IPS DF 6.9 (cell line): ENCODE measurements around the gene OR51G1.

ENCODE experiments used
- DNase-seq: peaks from one replicate; pipeline ENCODE4 v3.0.0-alpha.2; 2013; ENCODE audit warnings: low read depth, low spot score
- H3K27ac ChIP-seq: one replicate; pipeline ENCODE4 v1.5.1; 2013; ENCODE audit warnings: low read length, control low read depth
- H3K27me3 ChIP-seq: 2 replicates; pipeline ENCODE4 v1.6.1; 2013; ENCODE audit warnings: mild to moderate bottlenecking, low read length; ENCODE audit not compliant: control insufficient read depth, insufficient read depth
- H3K36me3 ChIP-seq: 2 replicates; pipeline ENCODE4 v1.6.1; 2013; ENCODE audit warnings: low read length; ENCODE audit not compliant: control insufficient read depth, insufficient read depth
- H3K4me1 ChIP-seq: 2 replicates; pipeline ENCODE4 v1.6.1; 2013; ENCODE audit warnings: low read length; ENCODE audit not compliant: control insufficient read depth, insufficient read depth
- H3K4me3 ChIP-seq: 2 replicates; pipeline ENCODE4 v1.5.1; 2013; ENCODE audit warnings: mild to moderate bottlenecking, low read length
- H3K9me3 ChIP-seq: 2 replicates; pipeline ENCODE4 v1.6.1; 2013; ENCODE audit warnings: low read length, inconsistent platforms; ENCODE audit not compliant: control insufficient read depth, insufficient read depth
- WGBS: extraction: QIAGEN DNeasy Blood & Tissue Kit; methylation state at CpG from one replicate; pipeline ENCODE4 v1.1.7; 2013; ENCODE audit warnings: mixed read lengths, missing lambda C conversion rate; ENCODE audit not compliant: insufficient read length, insufficient coverage; 5-methylcytosine and 5-hydroxymethylcytosine counted together

Gene OR51G1

GRCh38 chr11:4919250-4919649, 4.9 kb downstream of the OR51G1 start, which contains the start of gene OR51G2:
OR51G2 (minus strand) TSS chr11:4919350; CDS start chr11:4915663, 3,687 bp downstream.
- DNase-seq, result no peak
- Histone ChIP-seq H3K9me3 (no peaks in the 10 kb centered on the region), H3K4me3 (no peak within 1 kb of the TSS), H3K4me1 (no peaks in the 10 kb centered on the region), H3K36me3 (no peaks in the 10 kb centered on the region), H3K27ac (no peak within 1 kb of the TSS), H3K27me3 (no peaks in the 10 kb centered on the region)
- WGBS, result no CpG with 5 or more reads among the region's 4 CpGs

- no peaks in the 10 kb centered on the region for H3K9me3 ChIP-seq
- no peak overlapping the region for H3K4me3 ChIP-seq
- H3K27ac ChIP-seq, result no peak overlapping the region
- H3K36me3 ChIP-seq, result no peaks in the 10 kb centered on the region
- no peak for DNase-seq
- no peaks in the 10 kb centered on the region for H3K4me1 ChIP-seq
- H3K27me3 ChIP-seq, result no peaks in the 10 kb centered on the region
Observed at GRCh38 chr11:4916581-4916980, 7.6 kb downstream of the OR51G1 start.

GRCh38 chr11:4903484-4903883, 20.7 kb downstream of the OR51G1 start, which contains the start of gene OR51A7:
OR51A7 (plus strand) TSS chr11:4903783; CDS start chr11:4907370, 3,587 bp downstream.
- DNase-seq, result no peak
- no peak within 1 kb of the TSS for H3K27ac ChIP-seq
- H3K27me3 ChIP-seq, result no peaks in the 10 kb centered on the region
- no peaks in the 10 kb centered on the region for H3K36me3 ChIP-seq
- H3K4me3 ChIP-seq, result no peak within 1 kb of the TSS
- H3K9me3 ChIP-seq, result no peaks in the 10 kb centered on the region
- H3K4me1 ChIP-seq, result no peaks in the 10 kb centered on the region

- no peak overlapping the region for H3K27ac ChIP-seq
- DNase-seq, result no peak
- no peaks in the 10 kb centered on the region for H3K4me1 ChIP-seq
- H3K4me3 ChIP-seq, result no peak overlapping the region
- H3K36me3 ChIP-seq, result no peaks in the 10 kb centered on the region
- H3K9me3 ChIP-seq, result no peaks in the 10 kb centered on the region
- WGBS, result no CpG with 5 or more reads among the region's 1 CpG
- no peaks in the 10 kb centered on the region for H3K27me3 ChIP-seq
Observed at GRCh38 chr11:4891996-4892640, 32.0 kb downstream of the OR51G1 start.

- H3K27me3 ChIP-seq, result no peaks in the 10 kb centered on the region
- H3K4me1 ChIP-seq, result no peaks in the 10 kb centered on the region
- no CpG with 5 or more reads among the region's 2 CpGs for WGBS
- H3K27ac ChIP-seq, result no peak overlapping the region
- DNase-seq, result no peak
- no peak overlapping the region for H3K4me3 ChIP-seq
- no peaks in the 10 kb centered on the region for H3K9me3 ChIP-seq
- H3K36me3 ChIP-seq, result no peaks in the 10 kb centered on the region
Observed at GRCh38 chr11:4890279-4890678, 33.9 kb downstream of the OR51G1 start.

- no CpG with 5 or more reads among the region's 1 CpG for WGBS
- H3K4me1 ChIP-seq, result no peaks in the 10 kb centered on the region
- no peak for DNase-seq
- no peak overlapping the region for H3K4me3 ChIP-seq
- H3K36me3 ChIP-seq, result no peaks in the 10 kb centered on the region
- H3K27me3 ChIP-seq, result no peaks in the 10 kb centered on the region
- no peaks in the 10 kb centered on the region for H3K9me3 ChIP-seq
- H3K27ac ChIP-seq, result no peak overlapping the region
Observed at GRCh38 chr11:4887591-4887990, 36.5 kb downstream of the OR51G1 start.

- no peak overlapping the region for H3K4me3 ChIP-seq
- DNase-seq, result no peak
- no peaks in the 10 kb centered on the region for H3K4me1 ChIP-seq
- H3K36me3 ChIP-seq, result no peaks in the 10 kb centered on the region
- H3K27ac ChIP-seq, result no peak overlapping the region
- no CpG with 5 or more reads among the region's 3 CpGs for WGBS
- H3K9me3 ChIP-seq, result no peaks in the 10 kb centered on the region
- H3K27me3 ChIP-seq, result no peaks in the 10 kb centered on the region
Observed at GRCh38 chr11:4886186-4886585, 38.0 kb downstream of the OR51G1 start.

GRCh38 chr11:4884361-4884760, 39.8 kb downstream of the OR51G1 start:
- Histone ChIP-seq H3K27me3 (no peaks in the 10 kb centered on the region), H3K27ac (no peak overlapping the region), H3K36me3 (no peaks in the 10 kb centered on the region), H3K4me3 (no peak overlapping the region), H3K9me3 (no peaks in the 10 kb centered on the region), H3K4me1 (no peaks in the 10 kb centered on the region)
- WGBS, result no CpG with 5 or more reads among the region's 3 CpGs
- no peak for DNase-seq

GRCh38 chr11:4882543-4882942, 41.6 kb downstream of the OR51G1 start:
- H3K36me3 ChIP-seq, result no peaks in the 10 kb centered on the region
- no peaks in the 10 kb centered on the region for H3K27me3 ChIP-seq
- WGBS, result no CpG with 5 or more reads among the region's 5 CpGs
- no peaks in the 10 kb centered on the region for H3K4me1 ChIP-seq
- no peaks in the 10 kb centered on the region for H3K9me3 ChIP-seq
- H3K27ac ChIP-seq, result no peak overlapping the region
- no peak for DNase-seq
- no peak overlapping the region for H3K4me3 ChIP-seq

GRCh38 chr11:4881860-4882500, 42.2 kb downstream of the OR51G1 start, which contains the start of gene OR51T1:
OR51T1 (plus strand) TSS chr11:4881900; CDS start chr11:4881900, 0 bp downstream.
- no peak for DNase-seq

GRCh38 chr11:4881188-4881587, 43.0 kb downstream of the OR51G1 start:
- H3K36me3 ChIP-seq, result no peaks in the 10 kb centered on the region
- H3K9me3 ChIP-seq, result no peaks in the 10 kb centered on the region
- no CpG with 5 or more reads among the region's 4 CpGs for WGBS
- no peaks in the 10 kb centered on the region for H3K4me1 ChIP-seq
- H3K4me3 ChIP-seq, result no peak overlapping the region
- H3K27ac ChIP-seq, result no peak overlapping the region
- no peaks in the 10 kb centered on the region for H3K27me3 ChIP-seq
- DNase-seq, result no peak

More at GRCh38 chr11:4881860-4882500, 42.2 kb downstream of the OR51G1 start, which contains the start of gene OR51T1:
- WGBS, result no CpG with 5 or more reads among the region's 8 CpGs
- H3K4me3 ChIP-seq, result no peak within 1 kb of the TSS
- no peaks in the 10 kb centered on the region for H3K36me3 ChIP-seq
- H3K9me3 ChIP-seq, result no peaks in the 10 kb centered on the region
- no peak within 1 kb of the TSS for H3K27ac ChIP-seq
- H3K27me3 ChIP-seq, result no peaks in the 10 kb centered on the region
- H3K4me1 ChIP-seq, result no peaks in the 10 kb centered on the region
